ENCODE results near the gene CDR2L.
"Not testable (repeated sequence)": the region's sequence is repeated elsewhere in the genome, so short reads cannot be mapped to it uniquely, and the experiment has no call there.

The CDR2L gene

GRCh38 chr17:75013092-75013559 lies 25.7 kb downstream of the CDR2L start:
- DNase-seq (ENCODE audit: extremely low read depth, low read depth), result no peak
- no peak for TF ChIP-seq CTCF (IDR thresholded peaks at IDR 0.05; ENCODE audit: low read depth, low read length)

DNA sequence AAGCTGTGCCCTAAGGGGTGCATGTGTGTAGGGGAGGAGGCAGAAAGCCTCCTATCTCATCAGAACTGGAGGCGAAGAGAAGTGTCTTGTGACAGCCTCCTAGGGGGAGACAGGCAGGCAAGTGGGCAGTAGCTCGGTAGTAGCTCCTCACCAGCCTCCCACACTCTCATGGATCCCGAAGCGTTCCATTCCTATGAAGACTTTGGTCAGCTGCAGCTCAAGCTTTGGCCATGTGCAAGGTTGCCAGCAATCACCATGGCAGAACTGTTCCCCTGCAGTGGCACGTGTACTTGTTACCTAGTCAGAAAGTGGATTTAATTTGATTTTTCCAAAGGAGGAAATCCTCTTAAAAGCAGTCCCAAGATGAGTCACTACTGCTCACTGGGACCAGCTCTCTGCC lies 31.7 kb downstream of the CDR2L start:
- no peak for DNase-seq (ENCODE audit: extremely low read depth, low read depth)
- TF ChIP-seq CTCF (IDR thresholded peaks at IDR 0.05; ENCODE audit: low read depth, low read length), result no peak

- no peak for TF ChIP-seq CTCF (IDR thresholded peaks at IDR 0.05; ENCODE audit: low read depth, low read length)
- DNase-seq (ENCODE audit: extremely low read depth, low read depth), result no peak
Measured at GRCh38 chr17:75019710-75020109, 32.3 kb downstream of the CDR2L start.

DNA sequence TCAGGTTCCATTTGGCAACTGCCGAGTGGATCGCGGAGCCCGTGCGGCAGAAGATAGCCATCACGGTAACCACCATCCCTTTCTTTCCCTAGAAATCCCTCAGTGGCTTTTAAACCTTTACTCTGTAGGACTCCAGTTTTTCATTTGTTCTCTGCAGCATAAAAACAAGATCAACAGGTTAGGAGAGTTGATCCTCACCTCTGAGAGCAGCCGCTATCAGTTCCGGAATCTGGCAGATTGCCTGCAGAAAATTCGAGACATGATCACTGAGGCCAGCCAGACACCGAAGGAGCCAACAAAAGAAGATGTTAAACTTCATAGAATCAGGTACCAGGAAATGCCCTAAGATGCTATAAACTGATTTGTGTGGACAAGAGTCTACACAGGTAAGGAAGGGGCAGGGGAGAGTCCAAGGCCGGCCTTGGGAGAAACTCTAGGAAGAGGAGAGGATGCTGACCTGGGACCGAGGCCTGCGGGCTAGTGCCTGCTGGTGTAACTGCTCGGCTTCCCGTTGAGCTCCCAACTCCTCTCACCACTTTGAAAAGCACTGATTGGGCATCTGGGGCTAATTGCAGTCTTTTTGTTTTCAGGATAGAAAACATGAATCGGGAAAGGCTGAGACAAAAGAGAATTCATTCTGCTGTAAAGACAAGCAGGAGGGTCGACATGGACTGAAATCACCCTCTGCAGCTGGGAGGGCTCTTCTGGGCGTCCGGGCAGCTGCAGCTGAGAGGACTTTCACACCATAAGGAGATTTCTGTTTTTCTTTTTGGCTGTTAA lies 33.1 kb downstream of the CDR2L start:
- TF ChIP-seq CTCF (IDR thresholded peaks at IDR 0.05; ENCODE audit: low read depth, low read length), result no peak
- DNase-seq (ENCODE audit: extremely low read depth, low read depth), result no peak

GRCh38 chr17:75024686-75025397 lies 37.4 kb downstream of the CDR2L start:
- no peak for DNase-seq (ENCODE audit: extremely low read depth, low read depth)
- no peak for TF ChIP-seq CTCF (IDR thresholded peaks at IDR 0.05; ENCODE audit: low read depth, low read length)

- not testable (repeated sequence) for DNase-seq (ENCODE audit: extremely low read depth, low read depth)
Measured at GRCh38 chr17:75025398-75025734, 37.9 kb downstream of the CDR2L start.

DNA sequence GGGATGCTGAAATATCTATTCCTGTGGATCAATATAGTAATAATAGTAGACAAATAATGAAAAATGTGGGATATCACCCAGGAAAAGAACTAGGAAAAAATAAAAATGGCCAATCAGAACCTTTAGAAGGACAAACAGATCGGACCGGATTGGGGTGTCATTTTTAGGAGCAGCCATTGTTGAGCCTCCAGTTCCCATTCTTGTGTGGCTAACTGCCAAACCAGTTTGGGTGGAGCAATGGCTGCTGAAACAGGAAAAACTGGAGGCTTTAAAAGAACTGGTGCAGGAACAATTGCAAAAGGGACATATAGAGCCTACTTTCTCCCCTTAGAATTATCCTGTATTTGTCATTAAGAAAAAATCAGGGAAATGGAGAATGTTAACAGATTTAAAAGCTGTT lies 39.2 kb downstream of the CDR2L start:
- DNase-seq (ENCODE audit: extremely low read depth, low read depth), result not testable (repeated sequence)

DNA sequence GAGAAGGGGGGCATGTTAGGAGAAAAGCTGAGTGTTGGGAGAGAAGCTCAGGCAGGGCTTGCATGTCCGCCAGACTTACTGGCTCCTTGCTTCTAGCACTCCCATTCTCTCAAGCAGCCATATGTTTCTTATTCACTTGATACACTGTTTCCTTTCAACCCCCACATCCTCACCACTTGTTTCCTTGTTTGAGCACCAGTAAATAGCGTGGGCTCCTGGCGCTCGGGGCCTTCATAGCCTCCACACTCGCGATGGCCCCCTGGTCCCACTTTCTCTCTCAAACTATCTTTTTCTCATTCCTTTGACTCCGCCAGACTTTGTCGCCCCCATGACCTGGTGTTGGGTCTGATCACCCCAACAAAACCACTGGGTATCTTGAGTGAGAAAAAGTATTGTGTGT lies 42.7 kb downstream of the CDR2L start:
- no peak for TF ChIP-seq CTCF (IDR thresholded peaks at IDR 0.05; ENCODE audit: low read depth, low read length)
- no peak for DNase-seq (ENCODE audit: extremely low read depth, low read depth)
